Epithelial cell of esophagus (primary cell): Measurements from ENCODE around the gene FMNL2.
A peak's percentile ranks its signal among the peaks of the same experiment; 100 is the strongest.

ENCODE experiments used
- DNase-seq: peaks from one replicate; pipeline ENCODE4 v3.0.0; 2010; ENCODE audit warnings: low read depth
- H3K4me3 ChIP-seq: 2 replicates; pipeline ENCODE4 v1.5.1; 2011; ENCODE audit warnings: mild to moderate bottlenecking, low read length, control low read depth
- CTCF ChIP-seq: IDR thresholded peaks from 2 replicates; pipeline ENCODE4 v1.5.1; 2011; ENCODE audit warnings: low read depth, mild to moderate bottlenecking, low read length, control low read depth, inconsistent platforms; ENCODE audit not compliant: insufficient read depth; ENCODE audit errors: missing control alignments

Gene FMNL2

GRCh38 chr2:152421521-152422370, 86.8 kb downstream of the FMNL2 start:
- no peak for TF ChIP-seq CTCF
- H3K4me3 ChIP-seq = no peak overlapping the region
- peak; percentile 98 for DNase-seq

- TF ChIP-seq CTCF = no peak
- H3K4me3 ChIP-seq = no peak overlapping the region
- DNase-seq = no peak
These were observed 88.7 kb downstream of the FMNL2 start for GRCh38 chr2:152423684-152424083.

GRCh38 chr2:152425765-152426727, 91.1 kb downstream of the FMNL2 start:
- peak; percentile 53 for DNase-seq
- TF ChIP-seq CTCF = no peak
- no peak overlapping the region for H3K4me3 ChIP-seq

GRCh38 chr2:152426801-152427200, 91.8 kb downstream of the FMNL2 start:
- no peak overlapping the region for H3K4me3 ChIP-seq
- TF ChIP-seq CTCF = no peak
- DNase-seq = peak; percentile 58

- H3K4me3 ChIP-seq = no peak overlapping the region
- peak; percentile 52 for DNase-seq
- TF ChIP-seq CTCF = no peak
These were observed 92.9 kb downstream of the FMNL2 start for GRCh38 chr2:152427902-152428301.

GRCh38 chr2:152428800-152429582, 94.0 kb downstream of the FMNL2 start:
- H3K4me3 ChIP-seq = no peak overlapping the region
- TF ChIP-seq CTCF = no peak
- DNase-seq = no peak
